A204.1 (cell line): ENCODE results near the gene TRDMT1.
A peak's percentile ranks its signal among the peaks of the same experiment; 100 is the strongest.

Source experiments
- FAIRE-seq: peaks from 2 replicates; lab custom pipeline; 2012; peaks lifted over from hg19 to GRCh38; lab: Jason Lieb, UNC

The TRDMT1 gene

GRCh38 chr10:17209302-17209701 lies 7.8 kb upstream of the TRDMT1 start:
- no peak for FAIRE-seq

- no peak for FAIRE-seq
Observed at GRCh38 chr10:17208476-17208875, 7.0 kb upstream of the TRDMT1 start.

GRCh38 chr10:17206210-17206709 lies 4.8 kb upstream of the TRDMT1 start:
- FAIRE-seq = peak; percentile 3

- peak; percentile 74 for FAIRE-seq
Observed at GRCh38 chr10:17203416-17203815, 1.9 kb upstream of the TRDMT1 start.

- peak; percentile 78 for FAIRE-seq
Observed at GRCh38 chr10:17202999-17203398, 1.5 kb upstream of the TRDMT1 start.

DNA sequence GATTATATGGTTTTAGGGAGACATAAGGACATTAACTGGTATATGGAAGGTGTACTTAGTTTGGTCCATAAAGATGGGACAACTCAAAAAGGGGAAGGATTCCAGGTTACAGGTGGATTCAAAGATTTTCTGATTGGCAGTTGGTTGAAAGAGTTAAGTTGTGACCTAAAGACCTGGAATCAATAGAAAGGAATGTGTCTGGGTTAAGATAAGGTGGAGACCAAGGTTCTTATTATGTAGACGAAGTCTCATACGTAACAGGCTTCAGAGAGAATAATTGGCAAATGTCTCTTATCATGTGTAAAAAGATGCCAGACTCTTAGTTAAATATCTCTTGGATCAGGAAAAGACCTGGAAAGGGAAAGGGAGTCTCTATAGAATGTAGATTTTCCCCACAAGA lies 1.0 kb upstream of the TRDMT1 start:
- FAIRE-seq = no peak

- FAIRE-seq = no peak
Observed at GRCh38 chr10:17201794-17202116, 283 bp upstream of the TRDMT1 start.

GRCh38 chr10:17200001-17200911 lies 1.2 kb downstream of the TRDMT1 start:
- FAIRE-seq = peak; percentile 99

DNA sequence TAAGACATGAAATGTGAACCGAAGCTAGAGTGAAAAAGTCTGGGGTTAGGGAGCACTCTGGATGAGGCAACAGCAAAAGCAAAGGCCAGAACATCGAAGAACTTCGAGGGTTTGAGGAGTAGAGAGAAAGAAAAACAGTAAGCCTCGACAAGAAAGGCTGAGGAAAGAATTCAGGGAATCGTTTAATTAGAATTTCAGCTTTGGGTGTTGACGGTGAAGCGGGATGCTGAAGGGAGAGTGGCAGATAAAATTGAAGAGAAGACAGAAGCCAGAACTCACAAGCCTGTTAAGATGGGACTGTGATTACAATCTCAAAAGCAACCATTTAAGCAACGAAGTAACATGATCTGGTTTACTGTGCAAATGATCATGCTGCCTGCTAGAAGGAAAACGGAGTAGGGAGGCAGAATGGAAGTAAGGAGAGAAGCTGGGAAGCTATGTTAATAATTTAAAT lies 2.1 kb downstream of the TRDMT1 start:
- FAIRE-seq = no peak

GRCh38 chr10:17196573-17196972 lies 4.9 kb downstream of the TRDMT1 start:
- no peak for FAIRE-seq

GRCh38 chr10:17196045-17196444 lies 5.4 kb downstream of the TRDMT1 start:
- FAIRE-seq = no peak

GRCh38 chr10:17195083-17195482 lies 6.4 kb downstream of the TRDMT1 start:
- no peak for FAIRE-seq

DNA sequence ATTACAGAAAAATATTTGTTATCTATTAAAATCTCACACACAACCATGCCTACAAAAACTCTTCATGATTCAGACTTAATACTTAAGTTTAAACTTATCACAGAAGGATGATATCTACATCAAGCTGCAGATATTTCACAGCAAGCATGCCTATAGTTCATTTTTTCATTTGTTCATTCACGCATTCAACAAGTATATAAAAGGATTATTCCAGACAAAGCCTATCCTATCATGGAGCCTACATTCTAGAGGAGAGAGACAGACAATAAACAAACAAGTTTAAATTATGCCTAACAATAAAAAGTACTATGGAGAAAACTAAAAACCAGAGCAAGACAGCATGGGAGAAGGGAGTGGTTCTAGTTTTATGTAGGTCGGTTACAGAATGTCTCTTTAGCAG lies 10.9 kb downstream of the TRDMT1 start:
- FAIRE-seq = peak; percentile 3

DNA sequence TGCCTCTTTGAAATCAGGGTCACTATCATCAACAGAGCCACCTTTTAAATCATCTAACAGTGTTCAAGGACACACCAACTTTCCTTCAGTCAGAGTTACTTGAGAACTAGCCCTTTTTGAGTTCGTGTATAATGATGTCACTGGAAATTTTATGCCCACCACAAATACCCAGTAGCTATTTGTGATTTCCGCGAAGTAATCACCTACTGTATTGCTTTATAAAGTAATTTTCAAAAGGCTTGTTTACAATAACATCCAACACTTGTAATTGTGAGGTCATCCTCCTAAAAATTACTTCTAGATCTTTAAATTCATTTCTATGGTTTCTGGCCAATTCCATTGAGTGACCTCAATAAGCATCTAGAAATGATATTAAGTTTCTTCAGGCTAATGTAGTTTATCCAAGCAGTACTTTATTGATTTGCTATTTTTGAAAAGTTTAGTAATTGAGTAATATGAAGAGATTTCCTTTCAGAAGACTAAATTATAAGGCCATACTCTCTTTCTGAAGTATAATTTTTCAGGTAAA lies 12.8 kb downstream of the TRDMT1 start:
- FAIRE-seq = no peak

GRCh38 chr10:17185873-17186272 lies 15.6 kb downstream of the TRDMT1 start:
- no peak for FAIRE-seq

GRCh38 chr10:17183110-17183509 lies 18.4 kb downstream of the TRDMT1 start:
- FAIRE-seq = no peak

GRCh38 chr10:17181751-17182150 lies 19.7 kb downstream of the TRDMT1 start:
- no peak for FAIRE-seq

GRCh38 chr10:17181110-17181509 lies 20.4 kb downstream of the TRDMT1 start:
- FAIRE-seq = no peak

GRCh38 chr10:17179002-17179401 lies 22.5 kb downstream of the TRDMT1 start:
- no peak for FAIRE-seq

DNA sequence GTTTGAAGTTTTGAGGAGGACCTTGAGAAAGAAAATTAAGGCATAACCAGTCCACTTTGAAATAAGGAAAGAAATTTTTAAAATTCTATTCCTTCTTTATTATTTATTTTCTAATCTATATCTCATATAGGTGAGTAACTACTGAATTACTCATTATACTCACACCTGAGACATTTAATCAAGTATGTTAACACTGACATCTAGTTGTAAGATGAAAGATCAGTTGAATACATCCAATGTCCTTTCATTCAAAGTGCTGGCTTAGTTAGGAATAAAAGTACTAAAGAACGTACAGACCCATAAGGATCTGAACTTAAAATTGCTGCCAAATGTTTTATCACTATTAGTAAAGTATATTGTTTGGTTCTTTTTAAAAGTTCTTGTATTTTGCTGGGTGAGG lies 23.5 kb downstream of the TRDMT1 start:
- FAIRE-seq = no peak

GRCh38 chr10:17177014-17177413 lies 24.5 kb downstream of the TRDMT1 start:
- FAIRE-seq = no peak

- peak; percentile 47 for FAIRE-seq
Observed at GRCh38 chr10:17176091-17176490, 25.4 kb downstream of the TRDMT1 start.

GRCh38 chr10:17175551-17175950 lies 25.9 kb downstream of the TRDMT1 start:
- peak; percentile 62 for FAIRE-seq

DNA sequence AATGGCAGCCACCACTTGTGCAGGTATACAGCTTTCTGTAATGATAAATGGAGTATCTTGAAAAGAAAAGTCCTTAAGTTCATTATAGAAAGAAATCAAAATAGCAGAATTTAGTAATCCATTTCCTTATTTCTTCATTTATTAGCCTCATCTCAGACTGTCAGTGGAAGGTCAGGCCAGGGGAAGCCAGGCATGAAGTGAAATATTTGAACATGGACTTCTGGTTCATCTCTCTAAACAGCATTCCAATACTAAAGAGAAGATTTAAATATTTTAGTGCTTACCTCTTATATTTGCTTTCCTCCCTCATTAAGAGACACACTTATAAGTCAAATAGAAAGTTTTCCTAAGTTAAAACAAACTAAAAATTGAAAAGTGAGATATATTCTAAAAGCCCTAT lies 26.8 kb downstream of the TRDMT1 start:
- no peak for FAIRE-seq
